Amniotic stem cell (primary cell): Measurements from ENCODE around the gene KCNMA1.
A peak's percentile ranks its signal among the peaks of the same experiment; 100 is the strongest.

Experiments used
- DNase-seq: peaks from one replicate; lab custom pipeline; 2025; lab: John Stamatoyannopoulos, UW

The KCNMA1 gene

GRCh38 chr10:77506517-77507200 lies 130.9 kb downstream of the KCNMA1 start:
- DNase-seq, result no peak

- DNase-seq, result peak; percentile 67
Measured at GRCh38 chr10:77505431-77506334, 131.9 kb downstream of the KCNMA1 start.

DNA sequence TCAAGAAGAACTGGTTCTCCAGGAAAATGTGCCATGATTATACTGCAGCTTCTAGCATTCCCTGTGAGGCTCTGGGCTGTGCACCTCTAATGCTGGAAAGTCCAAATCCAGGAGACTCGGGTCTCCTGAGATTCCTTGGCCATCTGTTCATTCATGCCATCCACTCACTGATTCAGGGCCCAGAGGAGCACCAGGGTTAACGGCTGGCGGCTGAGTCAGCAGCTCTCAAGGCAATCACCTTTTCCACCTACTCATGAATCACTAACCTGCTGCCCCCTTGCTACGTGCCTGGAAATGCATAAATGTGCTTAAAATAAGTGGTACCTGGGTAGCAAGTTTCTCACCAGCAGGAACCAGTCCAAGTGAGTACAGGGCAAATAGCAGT lies 132.7 kb downstream of the KCNMA1 start:
- DNase-seq, result no peak

DNA sequence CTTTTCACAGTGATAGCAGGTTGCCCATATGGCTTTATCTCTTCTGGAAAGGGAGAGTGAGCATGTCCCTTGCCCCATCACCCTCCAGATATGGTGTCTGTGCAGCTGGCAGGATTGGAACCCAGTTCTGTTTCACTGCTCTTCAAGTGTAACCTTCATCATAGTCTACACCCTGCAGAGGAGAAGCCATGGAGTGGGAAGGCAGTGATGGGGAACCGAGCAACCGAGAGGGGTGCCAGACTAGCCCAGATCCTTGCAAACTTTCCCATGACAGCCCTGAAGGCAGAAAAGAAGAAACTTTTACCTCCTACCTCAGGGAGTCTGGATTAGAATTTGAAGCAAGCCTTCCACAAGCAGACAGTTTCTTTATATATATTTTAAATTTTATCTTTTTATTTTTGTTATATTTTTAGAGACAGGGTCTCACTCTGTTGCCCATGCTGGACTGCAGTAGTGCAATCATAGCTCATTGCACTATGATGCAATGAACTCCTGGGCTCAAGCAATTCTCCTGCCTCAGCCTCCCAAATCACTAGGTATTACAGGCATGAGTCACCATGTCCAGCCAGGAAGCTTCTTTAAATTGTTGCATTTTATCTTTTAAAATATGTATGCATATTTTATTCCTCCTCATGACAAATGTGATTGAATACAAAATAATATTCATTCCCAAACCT lies 133.3 kb downstream of the KCNMA1 start:
- DNase-seq, result no peak

DNA sequence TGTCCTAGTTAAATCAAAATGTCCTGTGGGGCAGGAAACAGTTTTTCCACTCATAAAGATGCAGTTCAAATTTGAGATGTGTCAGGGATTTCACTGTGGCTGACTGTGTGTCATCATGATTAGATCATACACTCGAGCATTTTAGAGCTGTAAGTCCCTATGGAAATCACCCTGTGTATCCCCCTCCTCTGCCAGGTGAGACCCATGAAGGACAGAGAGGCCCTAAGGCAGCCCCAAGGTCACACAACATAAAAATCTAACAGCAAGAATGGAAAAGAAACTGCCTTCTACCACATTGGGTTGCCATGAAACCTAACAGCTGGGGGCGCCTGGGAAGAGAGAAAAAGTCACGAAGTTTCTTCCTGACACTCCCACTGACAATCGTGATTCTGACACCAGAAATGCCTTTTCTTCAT lies 135.8 kb downstream of the KCNMA1 start:
- DNase-seq, result no peak

DNA sequence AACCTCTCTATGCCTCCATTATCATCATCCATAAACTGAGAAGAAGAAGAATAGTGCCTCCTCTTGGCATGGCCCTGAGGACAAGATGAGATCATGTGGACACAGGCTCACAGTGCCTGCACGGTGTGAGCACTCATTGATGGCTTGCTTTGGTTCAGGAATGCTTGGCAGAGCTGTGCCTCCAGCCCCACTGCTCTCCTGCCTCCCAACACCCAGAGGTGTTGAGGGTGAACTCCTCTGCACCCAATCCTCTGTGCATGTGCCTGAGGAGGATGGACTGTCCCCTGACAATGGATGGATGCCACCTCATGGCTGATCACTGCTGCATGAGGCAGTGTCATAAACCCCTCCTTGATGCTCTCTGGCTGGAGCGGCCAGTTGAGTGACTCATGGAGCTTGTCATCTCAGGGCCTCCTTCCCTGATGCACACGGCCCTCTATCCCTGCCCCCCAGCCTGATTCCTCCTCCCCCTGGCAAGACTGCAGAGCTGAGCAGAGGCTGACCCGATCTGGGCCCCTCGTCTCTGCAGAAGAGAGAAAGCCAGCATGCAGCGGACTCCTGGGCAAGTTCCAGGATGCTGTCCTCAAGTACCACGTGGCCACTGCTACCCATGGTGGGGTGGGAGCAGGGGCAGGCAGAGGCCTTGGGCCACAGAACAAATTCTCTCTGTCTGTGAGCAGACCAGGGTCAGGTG lies 136.3 kb downstream of the KCNMA1 start:
- peak; percentile 76 for DNase-seq

DNA sequence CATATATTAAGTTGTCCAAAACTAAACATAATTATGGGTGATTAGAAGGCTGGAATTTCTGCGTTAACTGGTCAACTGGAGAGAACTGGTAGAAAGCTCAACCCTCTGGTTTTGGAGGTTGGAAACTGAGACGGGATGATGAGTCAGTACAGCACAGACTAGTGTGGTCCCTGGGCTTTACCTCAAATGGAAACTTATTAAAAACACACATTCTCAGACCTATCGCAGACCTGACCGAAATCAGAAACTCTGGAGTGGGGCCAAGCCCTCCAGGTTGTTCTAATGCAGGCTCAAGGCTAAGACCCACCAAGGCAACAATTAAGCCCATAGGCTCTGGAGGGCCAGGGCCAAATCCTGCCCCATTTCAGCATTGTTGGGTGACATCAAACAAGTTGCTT lies 136.9 kb downstream of the KCNMA1 start:
- DNase-seq, result peak; percentile 38

- no peak for DNase-seq
Measured at GRCh38 chr10:77498829-77499228, 138.8 kb downstream of the KCNMA1 start.

DNA sequence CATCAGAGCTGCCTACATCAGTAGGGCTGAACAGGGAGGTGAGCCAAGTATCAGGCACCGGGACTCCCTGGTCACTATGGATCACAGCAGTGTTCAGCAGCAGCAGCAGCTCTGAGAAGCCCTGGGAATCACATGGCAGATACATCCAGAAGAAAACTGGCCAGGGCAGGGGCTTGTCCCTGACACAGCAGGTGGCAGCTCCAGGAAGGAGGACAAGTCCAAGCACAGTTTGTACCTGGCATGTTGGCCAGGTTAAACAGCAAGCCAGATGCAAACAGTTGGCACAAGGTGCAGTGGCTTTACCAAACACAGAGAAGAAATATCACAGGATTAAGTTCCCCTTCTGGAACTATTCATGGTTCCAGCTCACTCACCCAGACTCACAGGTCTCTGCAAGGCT lies 139.4 kb downstream of the KCNMA1 start:
- DNase-seq, result no peak

DNA sequence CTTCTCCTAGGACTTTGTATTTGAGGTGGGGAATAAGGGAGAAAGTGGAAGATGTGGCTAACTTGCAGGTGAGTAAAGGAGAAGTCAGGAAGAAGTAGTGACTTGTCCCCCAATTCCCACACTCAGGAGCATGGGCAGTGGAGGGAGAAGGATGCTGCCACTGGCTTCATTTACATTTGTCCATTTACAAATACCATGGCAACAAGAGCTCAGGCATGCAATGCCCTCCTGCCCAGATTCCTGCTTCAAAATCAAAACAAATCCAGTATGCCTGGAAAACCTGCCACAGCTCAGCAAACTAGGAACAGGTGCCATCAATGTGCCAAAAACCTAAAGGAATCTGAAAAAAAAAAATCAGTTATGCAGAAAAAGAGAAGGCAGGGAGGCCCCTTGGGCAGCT lies 139.9 kb downstream of the KCNMA1 start:
- DNase-seq, result no peak

- no peak for DNase-seq
Measured at GRCh38 chr10:77496941-77497420, 140.6 kb downstream of the KCNMA1 start.

- DNase-seq, result no peak
Measured at GRCh38 chr10:77494756-77495541, 142.7 kb downstream of the KCNMA1 start.

DNA sequence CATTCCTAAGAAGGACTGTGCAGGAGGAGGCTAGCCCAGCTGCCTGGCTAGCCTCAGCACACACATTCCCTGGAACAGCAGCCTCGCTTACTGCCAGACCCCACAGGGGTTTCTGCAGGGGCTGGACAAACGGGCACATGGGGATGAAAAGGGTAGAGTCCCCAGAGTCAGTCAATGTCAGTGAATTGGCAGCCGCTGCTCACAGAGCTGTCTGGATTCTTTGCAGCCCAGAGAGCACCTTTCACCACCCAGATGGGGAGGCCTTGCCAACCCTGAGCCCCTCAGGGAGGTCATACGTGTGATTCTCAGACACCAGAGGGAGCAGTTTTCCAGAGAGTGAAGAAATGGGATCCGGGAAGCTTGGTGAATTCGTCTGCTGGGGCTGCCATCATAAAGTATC lies 143.3 kb downstream of the KCNMA1 start:
- no peak for DNase-seq

DNA sequence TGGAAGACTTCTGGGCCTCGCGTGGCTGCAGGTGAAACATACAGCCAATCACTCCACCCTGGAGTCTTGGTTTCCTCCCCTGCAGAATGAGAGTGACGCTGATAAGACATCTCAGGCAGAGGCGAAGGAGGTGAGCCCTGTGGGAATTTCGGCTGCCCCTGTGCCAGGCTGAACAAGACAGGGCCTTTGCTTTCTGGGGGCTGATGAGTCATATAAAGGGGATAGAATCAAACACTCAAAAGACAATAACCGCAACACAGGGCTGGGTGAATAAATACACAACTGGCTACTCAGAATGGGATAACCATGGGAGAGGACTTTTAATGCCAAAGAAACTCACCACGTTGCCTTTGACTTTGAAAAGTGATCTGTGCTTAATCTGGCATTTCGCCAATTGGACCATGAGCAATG lies 143.8 kb downstream of the KCNMA1 start:
- DNase-seq, result no peak

- no peak for DNase-seq
Measured at GRCh38 chr10:77493239-77493806, 144.3 kb downstream of the KCNMA1 start.

DNA sequence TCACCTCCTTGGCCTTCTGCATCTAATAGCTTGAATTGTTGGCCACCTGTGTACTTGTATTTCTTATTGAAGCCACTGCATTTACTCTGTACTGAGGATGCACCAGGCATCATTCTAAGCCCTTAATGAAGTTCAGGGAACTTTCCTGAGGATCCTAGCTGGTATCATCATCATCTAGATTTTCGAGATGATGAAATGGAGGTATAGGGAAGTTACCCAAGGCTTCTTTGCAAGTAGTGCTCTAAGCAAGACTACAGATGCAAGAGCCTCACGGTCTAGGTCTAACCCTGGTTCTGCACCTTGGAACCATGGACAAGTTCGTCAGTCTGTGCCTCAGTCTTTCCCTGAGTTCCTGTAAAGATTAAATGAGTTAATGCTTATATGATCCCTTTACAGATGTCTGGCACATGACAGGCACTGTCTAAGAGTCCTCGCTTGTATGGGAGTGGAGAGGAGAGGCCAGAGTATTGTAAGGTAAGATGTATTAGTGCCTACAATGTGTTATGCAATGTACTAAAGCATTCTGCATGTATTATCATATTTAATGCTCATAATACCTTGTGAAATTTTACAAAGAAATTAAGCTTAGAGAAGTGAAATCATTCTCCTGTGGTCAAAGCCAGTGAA lies 145.1 kb downstream of the KCNMA1 start:
- no peak for DNase-seq

- no peak for DNase-seq
Measured at GRCh38 chr10:77490534-77491314, 146.9 kb downstream of the KCNMA1 start.

GRCh38 chr10:77486517-77486916 lies 151.1 kb downstream of the KCNMA1 start:
- no peak for DNase-seq

DNA sequence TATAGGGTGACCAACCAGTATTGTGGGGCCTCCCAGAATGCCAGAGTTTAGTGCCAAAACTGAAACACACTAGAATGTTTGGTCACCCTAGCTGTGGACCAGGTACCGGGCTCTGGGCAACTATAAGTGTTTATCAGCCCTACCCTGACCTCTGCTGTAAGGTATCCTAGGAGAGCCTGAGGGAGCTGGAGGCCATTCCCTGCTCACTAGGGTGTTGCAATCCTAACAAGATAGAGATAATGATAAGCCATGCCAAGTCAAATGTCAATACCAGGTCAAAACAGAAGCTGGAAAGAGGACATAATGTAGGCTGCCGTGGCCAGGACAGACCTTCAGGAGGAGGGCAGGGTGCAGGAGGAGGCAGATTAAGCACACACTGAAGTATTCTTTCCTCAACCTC lies 151.8 kb downstream of the KCNMA1 start:
- no peak for DNase-seq

DNA sequence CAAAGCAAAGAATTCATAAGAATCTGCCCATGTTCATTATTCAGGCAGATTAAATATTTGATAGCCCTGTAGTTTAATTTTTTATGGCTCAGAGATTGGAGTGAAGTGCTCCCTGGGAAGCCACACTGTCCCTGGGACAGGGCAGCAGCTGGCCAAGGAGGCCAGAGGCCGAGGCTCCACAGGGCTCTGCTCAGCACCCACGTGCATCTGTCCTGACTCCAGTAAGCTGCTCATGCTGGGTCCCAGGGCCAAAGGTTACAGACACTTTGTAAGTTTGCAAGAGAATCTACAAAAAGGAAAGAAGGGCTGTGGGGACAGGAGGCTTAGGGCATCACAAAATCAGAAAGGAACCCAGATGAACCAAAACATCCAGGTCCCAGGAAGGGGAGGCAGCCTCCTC lies 155.5 kb downstream of the KCNMA1 start:
- no peak for DNase-seq
